NCI-H345 treated with DMSO at 0.1 percent for 48 hours (cell line): Measurements from ENCODE around the gene ALG10.
"Not testable (repeated sequence)": the region's sequence is repeated elsewhere in the genome, so short reads cannot be mapped to it uniquely, and the experiment has no call there.

Experiments
- DNase-seq: peaks from one replicate; lab custom pipeline; 2025; ENCODE audit not compliant: unreplicated experiment; lab: John Stamatoyannopoulos, UW

The ALG10 gene

GRCh38 chr12:34022079-34022830 lies at the start of gene ALG10:
ALG10 (plus strand) TSS chr12:34022496; CDS start chr12:34022600, 104 bp downstream.
- peak; percentile 93 for DNase-seq

GRCh38 chr12:33972884-33973283 lies 49.4 kb upstream of the ALG10 start:
- not testable (repeated sequence) for DNase-seq

- DNase-seq: no peak
These were observed 44.4 kb upstream of the ALG10 start for GRCh38 chr12:33977887-33978286.

- no peak for DNase-seq
These were observed 34.0 kb upstream of the ALG10 start for GRCh38 chr12:33988197-33988805.

GRCh38 chr12:33988913-33989312 lies 33.4 kb upstream of the ALG10 start:
- no peak for DNase-seq

GRCh38 chr12:33994857-33995808 lies 27.2 kb upstream of the ALG10 start:
- no peak for DNase-seq

- DNase-seq: not testable (repeated sequence)
These were observed 13.5 kb upstream of the ALG10 start for GRCh38 chr12:34008835-34009234.

- DNase-seq: no peak
These were observed 5.9 kb upstream of the ALG10 start for GRCh38 chr12:34016361-34016760.

- no peak for DNase-seq
These were observed 1.2 kb upstream of the ALG10 start for GRCh38 chr12:34021071-34021470.

- DNase-seq: not testable (repeated sequence)
These were observed 5.4 kb downstream of the ALG10 start for GRCh38 chr12:34027661-34028060.

- DNase-seq: no peak
These were observed 8.3 kb downstream of the ALG10 start for GRCh38 chr12:34030591-34030990.

GRCh38 chr12:34033628-34034296 lies 11.5 kb downstream of the ALG10 start:
- peak; percentile 15 for DNase-seq

GRCh38 chr12:34038357-34038756 lies 16.1 kb downstream of the ALG10 start:
- not testable (repeated sequence) for DNase-seq

GRCh38 chr12:34046570-34046969 lies 24.3 kb downstream of the ALG10 start:
- no peak for DNase-seq

GRCh38 chr12:34047855-34048254 lies 25.6 kb downstream of the ALG10 start:
- not testable (repeated sequence) for DNase-seq

- no peak for DNase-seq
These were observed 26.4 kb downstream of the ALG10 start for GRCh38 chr12:34048714-34049113.

GRCh38 chr12:34051486-34051885 lies 29.2 kb downstream of the ALG10 start:
- no peak for DNase-seq

- no peak for DNase-seq
These were observed 32.6 kb downstream of the ALG10 start for GRCh38 chr12:34054938-34055337.
